ENCODE measurements around the gene ATP11A. TPM values are rescaled to one million over a fixed set of nuclear protein-coding genes. Genes with fewer than 3 reads are reported as not detected.
A peak's percentile ranks its signal among the peaks of the same experiment; 100 is the strongest.

The ATP11A gene
- total RNA-seq, 2 experiments from 2014 or later, result 63.1 to 68.4 TPM

- Mint-ChIP-seq H3K36me3 (ENCODE audit: low read depth) (peaks cover 12% of the 10 kb centered on the region), H3K27ac (peak overlapping the region; percentile 87), H3K4me3 (peak overlapping the region; percentile 84), H3K27me3 (no peaks in the 10 kb centered on the region), H3K9me3 (no peaks in the 10 kb centered on the region), H3K4me1 (peaks cover 59% of the 10 kb centered on the region)
- DNase-seq, result peak; percentile 35
- CTCF ChIA-PET, result interaction anchor here (0.6 to 0.7 kb wide), 3 partner anchors 142 to 1217 kb away, joined by 3 to 6 read pairs (median 4); no protein-coding TSS in a partner anchor
- POLR2A ChIA-PET, result no interaction called here
Measured at GRCh38 chr13:112690283-112690929, 568 bp downstream of the ATP11A start.

- ChIA-PET CTCF (no interaction called here), POLR2A (no interaction called here)
- DNase-seq, result no peak
- Mint-ChIP-seq H3K4me1 (peaks cover 52% of the 10 kb centered on the region), H3K4me3 (peak overlapping the region; percentile 84), H3K27ac (no peak overlapping the region), H3K9me3 (no peaks in the 10 kb centered on the region), H3K36me3 (ENCODE audit: low read depth) (peaks cover 10% of the 10 kb centered on the region), H3K27me3 (no peaks in the 10 kb centered on the region)
Measured at GRCh38 chr13:112692104-112692503, 2.3 kb downstream of the ATP11A start.

- CTCF ChIA-PET, result no interaction called here
- POLR2A ChIA-PET, result no interaction called here
- Mint-ChIP-seq H3K4me1 (peaks cover 48% of the 10 kb centered on the region), H3K9me3 (no peaks in the 10 kb centered on the region), H3K27ac (no peak overlapping the region), H3K27me3 (no peaks in the 10 kb centered on the region), H3K4me3 (peak overlapping the region; percentile 84), H3K36me3 (ENCODE audit: low read depth) (peaks cover 6% of the 10 kb centered on the region)
- DNase-seq, result no peak
Measured at GRCh38 chr13:112692586-112692985, 2.7 kb downstream of the ATP11A start.

GRCh38 chr13:112693831-112694497 is 4.1 kb downstream of the ATP11A start:
- peaks cover 44% of the 10 kb centered on the region for H3K4me1 Mint-ChIP-seq
- H3K27ac Mint-ChIP-seq, result no peak overlapping the region
- H3K9me3 Mint-ChIP-seq, result no peaks in the 10 kb centered on the region
- H3K36me3 Mint-ChIP-seq (ENCODE audit: low read depth), result peaks cover 1% of the 10 kb centered on the region
- CTCF ChIA-PET, result interaction anchor here (0.6 kb wide), 1 partner anchor 382 kb away, joined by 3 read pairs; no protein-coding TSS in a partner anchor
- POLR2A ChIA-PET, result no interaction called here
- DNase-seq, result no peak
- no peaks in the 10 kb centered on the region for H3K27me3 Mint-ChIP-seq
- no peak overlapping the region for H3K4me3 Mint-ChIP-seq

GRCh38 chr13:112695121-112695520 is 5.3 kb downstream of the ATP11A start:
- Mint-ChIP-seq H3K4me1 (peaks cover 45% of the 10 kb centered on the region), H3K27me3 (no peaks in the 10 kb centered on the region)
- POLR2A ChIA-PET, result no interaction called here

GRCh38 chr13:112696001-112696868 is 6.4 kb downstream of the ATP11A start:
- Mint-ChIP-seq H3K4me1 (peaks cover 45% of the 10 kb centered on the region), H3K27ac (no peak overlapping the region), H3K4me3 (no peak overlapping the region), H3K36me3 (ENCODE audit: low read depth) (peaks cover 1% of the 10 kb centered on the region), H3K9me3 (no peaks in the 10 kb centered on the region), H3K27me3 (no peaks in the 10 kb centered on the region)
- DNase-seq, result no peak
- ChIA-PET CTCF (no interaction called here), POLR2A (no interaction called here)

More at GRCh38 chr13:112695121-112695520, 5.3 kb downstream of the ATP11A start:
- Mint-ChIP-seq H3K27ac (no peak overlapping the region), H3K9me3 (no peaks in the 10 kb centered on the region), H3K4me3 (no peak overlapping the region), H3K36me3 (ENCODE audit: low read depth) (peaks cover 1% of the 10 kb centered on the region)
- CTCF ChIA-PET, result interaction anchor here (0.6 kb wide), 1 partner anchor 281 kb away, joined by 3 read pairs; no protein-coding TSS in a partner anchor
- DNase-seq, result no peak

- no peak for DNase-seq
- Mint-ChIP-seq H3K27me3 (no peaks in the 10 kb centered on the region), H3K9me3 (no peaks in the 10 kb centered on the region), H3K27ac (no peak overlapping the region), H3K36me3 (ENCODE audit: low read depth) (no peaks in the 10 kb centered on the region), H3K4me3 (no peak overlapping the region), H3K4me1 (peaks cover 38% of the 10 kb centered on the region)
- ChIA-PET CTCF (no interaction called here), POLR2A (no interaction called here)
Measured at GRCh38 chr13:112696869-112697465, 7.1 kb downstream of the ATP11A start.

- Mint-ChIP-seq H3K27ac (no peak overlapping the region), H3K27me3 (no peaks in the 10 kb centered on the region), H3K4me3 (no peak overlapping the region), H3K36me3 (ENCODE audit: low read depth) (no peaks in the 10 kb centered on the region), H3K4me1 (peaks cover 33% of the 10 kb centered on the region), H3K9me3 (no peaks in the 10 kb centered on the region)
- ChIA-PET CTCF (no interaction called here), POLR2A (no interaction called here)
- DNase-seq, result no peak
Measured at GRCh38 chr13:112697756-112698655, 8.2 kb downstream of the ATP11A start.

- Mint-ChIP-seq H3K4me3 (no peak overlapping the region), H3K4me1 (peaks cover 35% of the 10 kb centered on the region), H3K27ac (no peak overlapping the region), H3K36me3 (ENCODE audit: low read depth) (no peaks in the 10 kb centered on the region), H3K27me3 (no peaks in the 10 kb centered on the region), H3K9me3 (no peaks in the 10 kb centered on the region)
- no peak for DNase-seq
- ChIA-PET CTCF (no interaction called here), POLR2A (no interaction called here)
Measured at GRCh38 chr13:112699322-112699918, 9.6 kb downstream of the ATP11A start.

- DNase-seq, result no peak
- no peaks in the 10 kb centered on the region for H3K36me3 Mint-ChIP-seq (ENCODE audit: low read depth)
- H3K9me3 Mint-ChIP-seq, result no peaks in the 10 kb centered on the region
- H3K4me1 Mint-ChIP-seq, result peaks cover 38% of the 10 kb centered on the region
- no peaks in the 10 kb centered on the region for H3K27me3 Mint-ChIP-seq
- ChIA-PET CTCF (no interaction called here), POLR2A (no interaction called here)
- no peak overlapping the region for H3K4me3 Mint-ChIP-seq
- no peak overlapping the region for H3K27ac Mint-ChIP-seq
Measured at GRCh38 chr13:112700291-112701060, 10.6 kb downstream of the ATP11A start.

- POLR2A ChIA-PET, result no interaction called here
- H3K4me3 Mint-ChIP-seq, result no peak overlapping the region
- H3K27ac Mint-ChIP-seq, result no peak overlapping the region
- no peak for DNase-seq
- no peaks in the 10 kb centered on the region for H3K9me3 Mint-ChIP-seq
- peaks cover 38% of the 10 kb centered on the region for H3K4me1 Mint-ChIP-seq
- no peaks in the 10 kb centered on the region for H3K27me3 Mint-ChIP-seq
- no peaks in the 10 kb centered on the region for H3K36me3 Mint-ChIP-seq (ENCODE audit: low read depth)
- CTCF ChIA-PET, result no interaction called here
Measured at GRCh38 chr13:112702341-112702985, 12.6 kb downstream of the ATP11A start.

All from activated CD4-positive, alpha-beta T cell treated with anti-CD3 and anti-CD28 coated beads, Interleukin-2, amount 10 ng/mL, durations not matched to agents 7 days and 5 days (primary cell).